GM21619 (cell line): ENCODE results near the gene DNAJC22.

ENCODE experiments used
- ATAC-seq: cut with Tn5 transposase; IDR thresholded peaks from one replicate; pipeline ENCODE4 v1.9.1; 2021; ENCODE audit not compliant: unreplicated experiment

DNAJC22 gene

DNA sequence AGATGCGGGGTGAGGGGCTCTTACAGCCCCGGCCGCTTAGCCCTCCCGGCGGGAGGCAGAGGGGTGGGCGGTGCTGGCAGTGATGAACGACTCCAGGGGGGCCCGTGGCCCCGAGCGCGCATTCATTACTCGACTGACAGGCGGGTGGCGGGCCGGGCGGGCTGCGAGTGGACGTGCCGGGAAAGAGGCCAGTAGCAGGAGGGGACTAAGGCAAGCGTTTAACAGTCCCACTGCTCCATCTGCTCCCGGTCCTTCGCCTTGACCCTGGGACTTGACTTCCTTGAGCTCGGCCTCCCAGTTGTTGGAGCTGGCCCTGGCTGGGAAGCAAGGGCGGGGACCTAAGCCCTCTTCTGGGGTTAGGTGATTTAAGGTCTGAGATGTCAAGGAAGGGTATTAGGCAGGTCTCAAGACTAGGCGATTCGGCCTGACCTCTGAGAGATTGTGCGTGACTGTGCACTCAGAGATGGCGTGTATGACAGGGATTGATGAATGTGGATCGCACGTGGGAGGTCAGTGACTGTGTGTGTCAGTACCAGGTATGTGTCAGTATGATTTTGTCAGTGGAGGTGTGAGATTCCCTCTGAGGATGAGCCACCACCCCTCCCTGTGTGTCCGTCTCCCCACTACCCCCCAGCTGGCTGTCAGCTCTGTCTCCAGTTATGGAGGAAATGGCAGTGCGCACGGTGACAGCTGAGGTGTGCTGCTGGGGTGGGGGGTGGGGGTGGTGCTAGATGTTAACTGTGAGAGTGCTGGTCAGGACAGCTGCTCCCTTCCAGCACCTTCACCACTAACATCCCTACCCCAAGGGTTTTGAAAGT lies 3.6 kb upstream of the DNAJC22 start:
- no peak for ATAC-seq

DNA sequence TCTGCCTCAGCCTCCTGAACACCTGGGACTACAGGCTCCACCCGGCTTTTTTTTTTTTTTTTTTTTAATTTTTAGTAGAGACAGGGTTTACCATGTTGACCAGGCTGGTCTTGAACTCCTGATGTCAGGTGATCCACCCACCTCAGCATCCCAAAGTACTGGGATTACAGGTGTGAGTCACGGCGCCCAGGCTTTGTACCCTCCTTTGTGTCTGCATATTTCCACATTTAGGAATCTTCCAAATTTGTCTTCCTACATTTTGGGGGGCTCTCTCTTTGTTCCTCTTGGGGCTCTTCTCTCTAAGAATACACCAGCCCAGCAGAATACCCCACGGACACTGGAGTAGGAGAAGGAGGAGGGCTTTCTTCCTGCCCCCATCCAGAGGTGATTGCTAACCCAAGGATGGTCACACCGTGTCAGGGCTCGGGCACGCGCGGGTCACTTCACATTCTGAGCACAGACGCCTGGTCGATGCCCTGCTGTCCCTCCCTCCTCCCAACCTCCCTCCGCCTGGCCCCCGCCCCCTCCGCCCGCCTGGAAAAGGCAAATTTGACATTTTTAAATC lies 2.1 kb upstream of the DNAJC22 start:
- no peak for ATAC-seq

DNA sequence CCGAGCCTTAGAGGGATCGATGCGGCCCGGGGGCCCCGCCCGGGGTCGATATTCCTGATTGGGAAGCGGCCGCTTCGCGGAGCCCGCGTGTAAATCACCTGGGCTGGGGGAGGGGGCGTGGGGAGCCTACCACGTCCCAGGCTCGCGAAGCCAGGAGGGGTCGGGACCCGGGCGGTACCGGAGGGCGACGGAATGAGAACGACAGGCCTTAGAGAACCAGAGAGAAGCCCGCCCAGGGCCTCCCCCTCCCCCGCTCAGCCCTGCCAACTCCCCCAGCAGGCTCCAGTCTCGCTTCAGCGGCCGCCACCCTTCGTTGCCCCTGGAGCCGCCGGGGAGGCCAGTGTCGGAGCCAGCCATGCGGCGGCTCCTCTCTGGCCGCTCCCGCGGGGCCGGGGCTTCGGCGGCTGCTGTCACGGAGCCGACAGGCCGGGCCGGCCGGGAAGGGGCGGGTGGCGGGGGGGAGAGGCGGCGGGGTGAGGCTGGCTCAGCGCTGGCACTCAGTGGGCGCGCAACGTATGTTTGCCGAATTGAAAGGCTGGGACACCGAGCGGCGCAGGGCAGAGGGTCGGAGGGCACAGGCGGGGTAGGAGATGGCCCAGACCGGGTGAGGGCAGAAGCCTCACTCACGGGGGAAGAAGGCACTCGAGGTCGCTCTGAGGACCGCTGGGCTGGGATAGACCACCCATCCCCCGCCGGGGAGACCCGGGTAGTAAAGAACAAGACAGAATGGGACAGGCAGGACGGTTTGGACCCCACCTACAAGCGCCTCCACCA lies 1.4 kb upstream of the DNAJC22 start:
- peak; percentile 40 for ATAC-seq

DNA sequence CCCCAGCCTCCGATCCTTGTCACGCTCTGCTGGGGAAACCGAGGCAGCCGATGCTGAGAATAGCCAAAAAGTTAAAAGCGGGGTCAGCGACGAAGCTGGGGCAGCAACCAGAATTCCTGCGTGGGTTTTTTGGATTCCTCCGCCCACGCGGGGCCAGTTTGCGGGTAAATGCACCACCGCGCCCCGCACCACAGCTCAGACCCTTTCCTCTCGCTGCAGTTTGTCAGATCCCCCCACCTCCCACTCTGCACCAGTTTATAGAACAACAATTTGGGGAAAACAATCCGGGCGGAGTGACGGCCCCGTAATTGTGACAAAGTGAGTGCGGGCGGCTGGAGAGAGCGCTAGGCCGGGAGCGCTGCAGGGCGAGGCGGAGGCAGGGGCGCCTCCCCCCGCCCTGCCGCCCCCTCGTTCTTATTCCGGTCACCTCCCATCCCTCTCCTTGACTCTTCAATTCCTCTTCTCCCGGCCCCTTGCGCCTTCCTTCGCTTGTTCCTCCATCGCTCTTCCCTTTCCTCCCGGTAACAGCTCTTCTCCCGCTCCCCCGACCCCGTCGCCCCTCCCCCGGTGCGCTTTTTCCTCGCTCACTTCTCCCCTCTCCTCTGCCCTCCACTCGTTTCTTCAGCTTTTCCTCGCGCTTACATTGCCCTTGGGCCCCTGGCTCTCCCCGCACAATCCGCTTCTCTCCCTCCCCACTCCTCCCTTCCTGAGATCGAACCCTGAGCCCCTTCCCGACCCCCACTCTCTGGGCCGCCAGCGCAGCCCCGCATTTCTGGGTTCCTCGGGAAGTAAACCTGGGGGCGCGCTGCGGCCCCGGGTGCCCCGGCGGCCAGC lies 646 bp upstream of the DNAJC22 start:
- ATAC-seq: no peak

DNA sequence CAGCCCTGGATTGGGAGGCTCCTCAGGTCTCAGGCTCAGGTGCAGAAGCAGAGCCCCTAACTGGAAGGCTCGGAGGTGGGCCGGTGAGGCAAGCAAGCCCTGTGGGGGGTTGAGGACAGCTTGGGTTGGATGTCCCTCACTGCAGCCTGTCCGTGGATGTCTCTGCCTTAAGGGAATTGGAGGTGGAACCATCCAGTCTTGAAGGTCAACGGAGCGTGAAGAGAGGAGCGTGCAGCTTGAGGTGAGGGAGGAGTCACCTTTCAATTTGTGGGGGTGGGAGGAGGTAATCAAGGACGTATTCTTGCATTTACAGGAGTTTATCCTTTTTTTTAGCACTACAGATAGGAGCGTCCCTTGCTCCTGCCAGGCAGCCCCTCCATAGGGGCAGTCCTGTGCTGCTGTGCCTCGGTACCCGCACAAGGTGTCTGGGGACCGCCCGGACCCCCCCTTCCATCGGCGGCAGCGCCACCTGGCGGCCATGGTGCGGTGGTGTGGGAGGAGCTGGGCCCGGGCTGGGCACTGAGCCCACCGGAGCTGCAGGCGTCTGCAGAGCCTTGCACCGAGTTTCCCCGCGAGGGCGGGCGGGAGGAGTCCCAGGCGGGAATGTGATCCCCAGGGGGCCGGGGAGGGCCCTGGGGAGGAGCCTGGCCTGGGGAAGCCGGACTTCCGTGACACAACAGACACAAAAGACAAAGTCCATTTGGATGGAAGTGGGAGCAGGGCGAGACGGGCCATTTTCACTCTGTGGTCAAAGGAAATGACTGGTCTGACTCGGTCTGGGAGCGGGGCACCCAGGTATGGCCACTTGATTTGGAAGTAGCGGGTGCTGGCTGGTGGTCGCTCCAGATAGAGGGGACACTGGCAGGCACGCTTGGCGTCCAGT lies 864 bp downstream of the DNAJC22 start:
- ATAC-seq: no peak

DNA sequence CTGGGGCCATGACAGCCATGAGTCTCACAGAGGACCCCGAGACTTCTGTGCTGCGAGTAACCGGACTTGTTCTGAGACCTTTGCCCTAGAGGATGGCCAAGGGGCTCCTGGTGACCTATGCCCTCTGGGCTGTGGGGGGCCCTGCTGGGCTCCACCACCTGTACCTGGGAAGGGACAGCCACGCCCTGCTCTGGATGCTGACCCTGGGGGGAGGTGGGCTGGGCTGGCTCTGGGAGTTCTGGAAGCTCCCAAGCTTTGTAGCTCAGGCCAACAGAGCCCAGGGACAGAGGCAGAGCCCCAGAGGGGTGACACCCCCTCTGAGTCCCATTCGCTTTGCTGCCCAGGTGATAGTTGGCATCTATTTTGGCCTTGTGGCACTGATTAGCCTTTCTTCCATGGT lies 2.1 kb downstream of the DNAJC22 start:
- ATAC-seq: no peak

DNA sequence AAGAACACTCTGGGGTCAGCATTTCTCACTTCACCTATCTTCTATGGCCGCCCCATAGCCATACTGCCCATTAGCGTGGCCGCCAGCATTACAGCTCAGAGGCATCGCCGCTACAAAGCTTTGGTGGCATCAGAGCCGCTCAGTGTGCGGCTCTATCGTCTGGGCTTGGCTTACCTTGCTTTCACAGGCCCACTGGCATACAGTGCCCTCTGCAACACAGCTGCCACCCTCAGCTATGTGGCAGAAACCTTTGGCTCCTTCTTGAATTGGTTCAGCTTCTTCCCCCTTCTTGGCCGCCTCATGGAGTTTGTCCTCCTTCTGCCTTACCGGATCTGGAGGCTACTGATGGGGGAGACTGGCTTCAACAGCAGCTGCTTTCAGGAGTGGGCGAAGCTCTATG lies 2.6 kb downstream of the DNAJC22 start:
- ATAC-seq: no peak

DNA sequence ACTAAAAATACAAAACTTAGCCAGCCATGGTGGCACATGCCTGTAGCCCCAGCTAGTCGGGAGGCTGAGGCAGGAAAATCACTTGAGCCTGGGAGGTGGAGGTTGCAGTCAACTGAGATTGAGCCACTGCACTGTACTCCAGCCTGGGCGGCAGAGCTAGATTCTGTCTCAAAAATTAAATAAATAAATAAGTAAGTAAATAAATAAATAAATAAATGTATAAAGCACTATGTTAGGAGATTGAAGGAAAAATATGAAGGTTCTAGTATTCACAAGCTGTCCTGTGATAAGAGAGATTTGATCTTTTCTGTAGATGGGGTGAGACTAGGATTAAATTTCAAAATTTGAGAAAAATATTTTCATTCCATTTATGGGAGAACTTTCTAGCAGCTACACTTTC lies 5.7 kb downstream of the DNAJC22 start:
- ATAC-seq: no peak

DNA sequence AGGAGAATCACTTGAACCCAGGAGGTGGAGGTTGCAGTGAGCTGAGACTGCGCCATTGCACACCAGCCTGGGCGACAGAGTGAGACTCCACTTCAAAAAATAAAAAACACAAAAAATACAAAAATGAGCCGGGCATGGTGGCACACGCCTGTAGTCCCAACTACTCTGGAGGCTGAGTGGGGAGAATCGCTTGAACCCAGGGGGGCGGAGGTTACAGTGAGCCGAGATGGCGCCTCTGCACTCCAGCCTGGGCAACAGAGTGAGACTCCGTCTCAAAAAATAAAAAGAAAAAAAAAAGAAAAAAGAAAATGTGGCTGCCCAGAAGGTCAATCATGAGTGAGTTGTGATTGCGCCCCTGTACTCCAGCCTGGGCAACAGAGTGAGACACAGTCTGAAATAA lies 9.2 kb downstream of the DNAJC22 start:
- ATAC-seq: no peak

DNA sequence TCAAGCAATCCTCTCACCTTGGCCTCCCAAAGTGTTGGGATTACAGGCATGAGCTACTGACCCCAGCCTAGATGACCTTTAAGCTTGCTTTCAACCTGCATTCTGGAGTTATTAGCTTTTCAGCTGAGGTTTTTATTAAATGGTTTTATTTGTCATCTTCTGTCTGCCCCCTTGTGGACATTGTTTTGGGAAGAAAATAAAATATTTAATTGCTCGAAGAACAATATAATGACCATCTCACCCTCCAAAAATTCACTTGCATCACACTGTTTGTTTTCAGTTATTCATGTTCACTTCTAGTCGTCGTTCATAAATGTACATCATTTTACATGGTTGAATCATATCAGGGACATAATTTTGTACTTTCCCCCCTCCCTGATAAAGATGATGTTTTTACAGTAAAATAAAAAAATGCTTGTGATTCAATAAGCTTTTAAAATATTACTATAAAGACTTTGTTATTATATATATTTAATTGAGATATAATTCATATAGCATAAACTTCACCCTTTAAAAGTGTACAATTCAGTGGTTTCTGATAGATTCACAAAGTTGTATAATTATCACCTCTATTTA lies 10.5 kb downstream of the DNAJC22 start:
- ATAC-seq: no peak

DNA sequence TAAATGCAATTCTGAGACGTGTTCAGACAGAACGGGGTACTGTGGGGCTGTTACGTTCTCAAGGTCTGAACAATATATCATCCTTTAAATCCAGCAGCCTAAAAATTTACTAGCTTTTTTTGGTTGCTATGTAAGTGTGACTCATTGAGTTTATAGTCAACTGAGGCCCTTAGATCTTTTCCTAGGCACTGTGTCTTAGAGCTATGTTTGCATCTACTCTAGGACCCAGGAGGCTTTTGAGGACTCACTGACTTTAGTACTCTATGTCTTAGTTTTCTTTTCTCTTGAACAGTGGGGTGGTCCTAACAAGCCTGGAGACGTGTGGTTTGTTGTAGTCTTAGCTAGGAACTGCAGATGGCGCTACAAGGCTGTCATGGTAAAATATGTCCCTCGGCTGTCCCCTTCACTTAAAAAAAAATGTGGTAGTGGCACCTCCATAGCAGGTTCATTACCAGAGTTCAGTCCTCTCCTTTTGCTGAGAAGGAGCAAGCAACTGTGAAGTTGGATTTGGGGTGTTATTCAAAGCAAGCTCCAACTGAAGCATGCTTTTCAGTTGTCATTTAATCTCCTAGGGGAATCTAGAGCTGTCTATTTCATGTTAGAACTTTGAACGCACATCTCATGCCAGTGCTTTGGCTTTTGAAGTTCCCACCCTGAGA lies 11.9 kb downstream of the DNAJC22 start:
- ATAC-seq: no peak

DNA sequence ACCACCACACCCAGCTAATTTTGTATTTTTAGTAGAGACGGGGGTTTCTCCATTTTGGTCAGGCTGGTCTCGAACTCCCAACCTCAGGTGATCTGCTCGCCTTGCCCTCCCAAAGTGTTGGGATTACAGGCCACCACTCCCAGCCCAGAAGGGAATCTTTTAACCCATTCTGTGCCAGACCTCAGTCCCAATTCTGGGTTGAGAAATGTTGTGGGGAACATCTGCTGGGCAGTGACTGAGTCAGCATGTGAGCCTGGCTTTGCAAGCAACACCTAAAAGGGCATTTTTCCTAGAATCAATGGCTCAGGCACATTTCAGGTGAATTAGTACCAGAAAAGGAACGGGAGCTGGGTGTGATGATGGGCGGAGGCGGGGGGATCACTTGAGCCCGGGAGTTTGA lies 13.0 kb downstream of the DNAJC22 start:
- no peak for ATAC-seq

DNA sequence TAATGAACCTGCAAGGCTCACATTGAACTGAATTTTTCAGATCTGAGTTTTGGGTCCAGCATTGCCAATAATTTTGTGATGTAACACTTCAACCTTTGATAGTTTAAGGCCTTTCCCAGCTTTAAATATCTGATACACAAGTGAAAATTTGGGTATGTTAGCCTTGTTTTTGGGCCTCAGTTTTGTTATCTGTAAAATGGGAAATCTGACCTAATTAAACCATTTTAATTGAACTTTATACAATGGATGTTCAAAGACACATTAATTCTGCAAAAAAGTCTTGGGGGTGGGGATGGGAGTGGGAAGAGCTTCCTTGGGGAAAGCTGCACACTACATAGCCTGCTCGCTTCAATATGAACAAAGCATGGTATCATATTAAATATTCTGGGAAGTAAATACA lies 15.4 kb downstream of the DNAJC22 start:
- no peak for ATAC-seq

DNA sequence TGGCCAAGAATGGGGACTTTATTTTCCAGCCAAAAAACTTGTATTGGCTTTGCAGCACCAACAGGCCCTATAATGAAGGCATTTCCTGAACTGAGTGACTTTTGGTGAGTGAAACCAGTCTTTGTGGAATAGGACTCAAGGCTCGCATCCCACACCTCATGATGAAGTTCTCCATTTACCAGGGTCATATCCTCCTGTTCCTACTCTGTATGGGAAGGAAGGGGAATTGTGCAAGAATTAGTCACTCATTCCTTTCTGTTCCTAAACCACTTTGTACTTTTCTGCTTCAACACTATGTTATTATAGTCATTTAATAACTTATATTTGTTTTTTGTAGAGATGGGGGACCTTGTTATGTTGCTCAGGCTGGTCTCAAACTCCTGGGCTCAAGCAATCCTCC lies 18.3 kb downstream of the DNAJC22 start:
- no peak for ATAC-seq

DNA sequence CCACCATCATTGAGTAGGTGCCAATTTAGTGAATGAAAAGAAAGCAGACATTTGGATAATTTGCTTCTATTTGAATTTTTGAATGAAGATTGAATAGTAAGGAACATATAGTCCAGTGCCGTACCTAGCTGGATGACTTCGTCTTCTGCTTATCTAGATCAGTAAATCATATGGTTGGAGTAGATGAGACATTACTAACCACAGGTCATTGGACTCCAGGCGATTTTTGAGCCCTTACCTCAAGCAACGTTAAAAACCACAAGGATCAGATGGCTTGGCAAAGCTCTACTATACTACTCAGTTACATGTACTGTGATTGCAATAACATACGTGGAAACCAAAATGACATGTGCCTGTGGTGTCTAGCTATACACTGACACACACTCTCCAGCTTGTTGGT lies 18.9 kb downstream of the DNAJC22 start:
- no peak for ATAC-seq

DNA sequence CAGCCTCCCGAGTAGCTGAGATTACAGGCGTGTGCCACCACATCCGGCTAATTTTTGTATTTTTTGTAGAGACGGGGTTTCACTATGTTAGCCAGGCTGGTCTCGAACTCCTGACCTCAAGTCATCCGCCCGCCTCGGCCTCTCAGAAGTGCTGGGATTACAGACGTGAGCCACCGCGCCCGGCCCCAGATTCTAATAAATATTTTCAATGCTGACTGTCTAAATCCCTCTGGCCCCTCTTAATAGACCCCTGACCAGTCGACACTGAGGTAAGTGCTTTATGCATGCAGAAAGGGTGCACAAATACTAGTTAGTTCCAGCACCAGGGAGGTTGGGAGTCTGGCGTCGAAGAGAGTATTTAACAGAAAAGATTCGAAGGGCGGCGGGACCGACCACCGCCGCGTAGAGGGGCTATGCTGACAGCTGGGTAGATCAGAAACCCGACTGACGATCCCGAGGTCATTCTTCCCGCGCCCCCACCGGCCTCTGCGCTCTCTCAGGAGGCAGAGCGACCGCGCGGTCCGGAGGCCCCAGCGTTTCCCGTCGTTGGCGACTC lies 19.5 kb downstream of the DNAJC22 start:
- ATAC-seq: no peak

DNA sequence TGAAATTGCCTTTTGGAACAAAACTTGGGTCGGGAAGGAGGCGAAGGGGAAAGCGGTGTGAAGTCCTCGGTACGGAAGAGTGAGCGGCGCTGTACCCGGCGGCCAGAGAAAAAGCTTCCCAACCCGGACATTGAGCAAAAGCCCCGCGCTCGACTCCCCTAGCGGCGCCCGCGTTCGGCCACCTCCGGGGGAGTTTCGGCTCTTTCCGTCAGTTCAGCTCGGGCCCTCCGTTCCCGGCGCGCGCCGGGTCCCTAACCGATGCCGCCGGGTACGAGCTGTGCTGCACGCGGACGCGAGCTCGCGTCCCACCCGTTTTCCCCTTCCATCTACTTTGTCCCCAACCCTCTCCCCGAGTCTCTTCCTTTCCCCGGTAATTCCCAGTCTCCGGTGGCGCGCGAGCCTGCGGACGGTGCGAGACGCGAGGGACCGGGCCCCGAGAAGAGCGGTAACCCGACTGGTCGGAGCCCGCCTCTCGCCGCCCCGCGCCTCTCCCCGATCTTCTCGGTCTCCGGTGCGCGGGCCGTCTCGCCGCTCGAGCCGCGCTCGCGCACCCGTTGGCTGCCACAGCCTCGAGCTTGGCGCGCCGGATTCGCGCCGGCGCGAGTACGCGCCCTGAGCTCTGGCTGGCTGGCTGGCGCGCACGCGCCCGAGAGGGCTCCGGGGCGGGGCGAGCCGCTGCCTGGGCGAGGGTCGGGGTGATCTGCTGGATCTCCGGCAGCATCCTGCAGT lies 20.1 kb downstream of the DNAJC22 start:
- ATAC-seq: peak; percentile 55
